Measurements from ENCODE around the gene FIZ1. TPM values are rescaled to one million over a fixed set of nuclear protein-coding genes. Genes with fewer than 3 reads are reported as not detected.

Gene FIZ1
- total and polyA plus RNA-seq, 12 donors: 4.4 to 19.7 (median 10.4) TPM

- DNase-seq: no peak
- H3K27ac ChIP-seq: no peak overlapping the region
- peaks cover 7% of the 10 kb centered on the region for H3K27me3 ChIP-seq
- no peaks in the 10 kb centered on the region for H3K36me3 ChIP-seq (replicated peaks in 1 of 2)
- H3K4me3 ChIP-seq: no peak overlapping the region
- intact Hi-C loops (cut with DNase I): no loop called here
- no peaks in the 10 kb centered on the region for H3K9me3 ChIP-seq (replicated peaks in 1 of 3)
- H3K4me1 ChIP-seq (replicated peaks in 1 of 2): peaks cover 0 to 5% of the 10 kb centered on the region in 2 donors
- 62 to 83% (median 71%) methylated on average over 5 of the region's 5 CpGs for WGBS, 4 donors
- TF ChIP-seq POLR2A (IDR thresholded peaks at IDR 0.05) (no peak), CTCF (IDR thresholded peaks at IDR 0.05) (no peak)
Measured at GRCh38 chr19:55543567-55543966, 55.8 kb downstream of the FIZ1 start.

DNA sequence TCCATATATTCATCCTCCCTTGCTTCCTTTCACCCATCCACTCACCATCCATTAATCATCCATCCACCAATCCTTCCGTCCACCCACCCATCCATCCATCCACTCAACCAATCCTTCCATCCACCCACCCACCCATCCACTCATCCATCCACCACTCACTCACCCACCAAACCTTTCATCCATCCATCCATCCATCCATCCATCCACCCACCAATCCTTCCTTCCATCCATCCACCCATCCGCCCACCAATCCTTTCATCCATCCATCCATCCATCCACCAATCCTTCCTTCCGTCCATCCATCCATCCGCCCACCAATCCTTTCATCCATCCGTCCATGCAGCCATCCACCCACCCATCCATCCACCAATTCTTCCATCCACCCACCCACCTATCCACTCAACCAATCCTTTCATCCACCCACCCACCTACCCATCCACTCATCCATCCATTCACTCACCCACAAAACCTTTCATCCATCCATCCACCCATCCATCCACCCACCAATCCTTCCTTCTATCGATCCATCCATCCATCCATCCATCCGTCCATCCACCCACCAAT is 56.9 kb downstream of the FIZ1 start:
- no peaks in the 10 kb centered on the region for H3K9me3 ChIP-seq (replicated peaks in 1 of 3)
- H3K27me3 ChIP-seq: peaks cover 7% of the 10 kb centered on the region
- no peak overlapping the region for H3K27ac ChIP-seq
- no peak for DNase-seq
- H3K4me3 ChIP-seq: no peak overlapping the region
- H3K4me1 ChIP-seq (replicated peaks in 1 of 2): peaks cover 0 to 4% of the 10 kb centered on the region in 2 donors
- WGBS, 4 donors: 75 to 84% (median 83%) methylated on average over 7 of the region's 7 CpGs
- intact Hi-C loops (cut with DNase I): no loop called here
- TF ChIP-seq CTCF (IDR thresholded peaks at IDR 0.05) (no peak), POLR2A (IDR thresholded peaks at IDR 0.05) (no peak)
- H3K36me3 ChIP-seq (replicated peaks in 1 of 2): no peaks in the 10 kb centered on the region

Other genes with a start within 250 kb of the FIZ1 start
- under 1 TPM in 2 of 9 donors, not detected in 7; 0.17 to 0.18 TPM for gene COX6B2, start 244.8 kb downstream of the FIZ1 start, total RNA-seq
- not detected for gene COX6B2, start 244.8 kb downstream of the FIZ1 start, polyA plus RNA-seq
- not detected for gene GARIN5B, start 236.3 kb downstream of the FIZ1 start, total RNA-seq
- gene GARIN5B, start 236.3 kb downstream of the FIZ1 start, polyA plus RNA-seq: not detected
- gene IL11, start 229.1 kb downstream of the FIZ1 start, total RNA-seq: under 1 TPM in 2 of 9 donors, not detected in 7; 0.17 to 0.28 TPM
- 1 to 10 TPM in 1 of 3 donors, under 1 TPM in 1, not detected in 1; 0.24 to 1.1 TPM for gene IL11, start 229.1 kb downstream of the FIZ1 start, polyA plus RNA-seq
- 1 to 10 TPM in 2 of 9 donors, under 1 TPM in 1, not detected in 6; 0.55 to 2.3 (median 1.1) TPM for gene TMEM190, start 222.7 kb downstream of the FIZ1 start, total RNA-seq
- 10 to 100 TPM in 1 of 3 donors, 1 to 10 TPM in 1, under 1 TPM in 1; 0.62 to 63.0 (median 4.7) TPM for gene TMEM190, start 222.7 kb downstream of the FIZ1 start, polyA plus RNA-seq
- gene TMEM238, start 215.2 kb downstream of the FIZ1 start, total RNA-seq: 1 to 10 TPM in 8 of 9 donors, under 1 TPM in 1; 0.28 to 9.3 (median 2.9) TPM
- under 1 TPM in 1 of 3 donors, not detected in 2; 0.13 TPM for gene TMEM238, start 215.2 kb downstream of the FIZ1 start, polyA plus RNA-seq
- gene RPL28, start 213.6 kb downstream of the FIZ1 start, total RNA-seq: 1,000 to 10,000 TPM in 4 of 9 donors, 100 to 1,000 TPM in 5; 194 to 2,378 (median 694) TPM
- gene RPL28, start 213.6 kb downstream of the FIZ1 start, polyA plus RNA-seq: 1,000 to 10,000 TPM in 2 of 3 donors, 100 to 1,000 TPM in 1; 577 to 2,804 (median 2,164) TPM
- 10 to 100 TPM; 13.0 to 57.1 (median 20.3) TPM for gene UBE2S, start 191.7 kb downstream of the FIZ1 start, total RNA-seq
- gene UBE2S, start 191.7 kb downstream of the FIZ1 start, polyA plus RNA-seq: 10 to 100 TPM in 2 of 3 donors, 1 to 10 TPM in 1; 8.8 to 18.0 (median 11.9) TPM
- under 1 TPM in 5 of 9 donors, not detected in 4; 0.08 to 0.49 (median 0.20) TPM for gene SHISA7, start 156.2 kb downstream of the FIZ1 start, total RNA-seq
- gene SHISA7, start 156.2 kb downstream of the FIZ1 start, polyA plus RNA-seq: 1 to 10 TPM in 2 of 3 donors, under 1 TPM in 1; 0.47 to 1.3 (median 1.1) TPM
- 100 to 1,000 TPM in 1 of 9 donors, 10 to 100 TPM in 8; 58.2 to 181 (median 78.3) TPM for gene ISOC2, start 137.9 kb downstream of the FIZ1 start, total RNA-seq
- gene ISOC2, start 137.9 kb downstream of the FIZ1 start, polyA plus RNA-seq: 100 to 1,000 TPM in 1 of 3 donors, 10 to 100 TPM in 2; 18.1 to 119 (median 75.0) TPM
- gene C19orf85, start 134.8 kb downstream of the FIZ1 start, total RNA-seq: not detected
- gene C19orf85, start 134.8 kb downstream of the FIZ1 start, polyA plus RNA-seq: not detected
- gene ZNF628, start 122.9 kb downstream of the FIZ1 start, total RNA-seq: 10 to 100 TPM in 3 of 9 donors, 1 to 10 TPM in 5, under 1 TPM in 1; 0.83 to 27.9 (median 8.7) TPM
- 10 to 100 TPM in 1 of 3 donors, 1 to 10 TPM in 1, under 1 TPM in 1; 0.04 to 17.5 (median 3.7) TPM for gene ZNF628, start 122.9 kb downstream of the FIZ1 start, polyA plus RNA-seq
- 10 to 100 TPM in 6 of 9 donors, 1 to 10 TPM in 3; 4.9 to 46.7 (median 18.3) TPM for gene NAT14, start 114.3 kb downstream of the FIZ1 start, total RNA-seq
- 100 to 1,000 TPM in 1 of 3 donors, 10 to 100 TPM in 1, 1 to 10 TPM in 1; 6.2 to 108 (median 53.8) TPM for gene NAT14, start 114.3 kb downstream of the FIZ1 start, polyA plus RNA-seq
- gene SSC5D, start 111.1 kb downstream of the FIZ1 start, total RNA-seq: 1 to 10 TPM in 8 of 9 donors, under 1 TPM in 1; 0.33 to 6.8 (median 4.4) TPM
- 1 to 10 TPM; 1.3 to 10.0 (median 1.5) TPM for gene SSC5D, start 111.1 kb downstream of the FIZ1 start, polyA plus RNA-seq
- not detected for gene SBK2, start 62.4 kb downstream of the FIZ1 start, total RNA-seq
- gene SBK2, start 62.4 kb downstream of the FIZ1 start, polyA plus RNA-seq: not detected
- gene SBK3, start 54.0 kb downstream of the FIZ1 start, total RNA-seq: under 1 TPM in 2 of 9 donors, not detected in 7; 0.18 to 0.68 TPM
- gene SBK3, start 54.0 kb downstream of the FIZ1 start, polyA plus RNA-seq: under 1 TPM in 1 of 3 donors, not detected in 2; 0.10 TPM
- 10 to 100 TPM in 2 of 9 donors, 1 to 10 TPM in 7; 2.1 to 15.8 (median 7.9) TPM for gene ZNF579, start 18.7 kb downstream of the FIZ1 start, total RNA-seq
- 10 to 100 TPM in 2 of 3 donors, 1 to 10 TPM in 1; 2.8 to 27.1 (median 12.2) TPM for gene ZNF579, start 18.7 kb downstream of the FIZ1 start, polyA plus RNA-seq
- gene ZNF524, start 771 bp upstream of the FIZ1 start, total RNA-seq: 10 to 100 TPM in 8 of 9 donors, 1 to 10 TPM in 1; 7.7 to 83.7 (median 24.6) TPM
- 10 to 100 TPM in 2 of 3 donors, under 1 TPM in 1; 0.93 to 57.6 (median 57.1) TPM for gene ZNF524, start 771 bp upstream of the FIZ1 start, polyA plus RNA-seq
- 10 to 100 TPM in 5 of 9 donors, 1 to 10 TPM in 3, under 1 TPM in 1; 0.72 to 19.6 (median 10.3) TPM for gene ZNF865, start 6.1 kb upstream of the FIZ1 start, total RNA-seq
- 10 to 100 TPM in 2 of 3 donors, 1 to 10 TPM in 1; 2.0 to 24.7 (median 11.7) TPM for gene ZNF865, start 6.1 kb upstream of the FIZ1 start, polyA plus RNA-seq
- 10 to 100 TPM in 3 of 9 donors, 1 to 10 TPM in 6; 5.4 to 16.3 (median 9.7) TPM for gene ZNF784, start 25.0 kb upstream of the FIZ1 start, total RNA-seq
- 10 to 100 TPM in 1 of 3 donors, 1 to 10 TPM in 2; 3.5 to 13.6 (median 8.3) TPM for gene ZNF784, start 25.0 kb upstream of the FIZ1 start, polyA plus RNA-seq
- gene ZNF580, start 41.5 kb upstream of the FIZ1 start, total RNA-seq: 10 to 100 TPM in 8 of 9 donors, 1 to 10 TPM in 1; 8.0 to 68.7 (median 42.0) TPM
- 100 to 1,000 TPM in 1 of 3 donors, 10 to 100 TPM in 2; 16.6 to 101 (median 97.5) TPM for gene ZNF580, start 41.5 kb upstream of the FIZ1 start, polyA plus RNA-seq
- gene ZNF581, start 44.1 kb upstream of the FIZ1 start, total RNA-seq: 10 to 100 TPM; 11.2 to 55.7 (median 22.7) TPM
- 10 to 100 TPM in 2 of 3 donors, 1 to 10 TPM in 1; 8.7 to 23.3 (median 22.4) TPM for gene ZNF581, start 44.1 kb upstream of the FIZ1 start, polyA plus RNA-seq
- gene CCDC106, start 48.7 kb upstream of the FIZ1 start, total RNA-seq: 10 to 100 TPM; 21.7 to 42.8 (median 27.3) TPM
- gene CCDC106, start 48.7 kb upstream of the FIZ1 start, polyA plus RNA-seq: 10 to 100 TPM; 14.8 to 63.8 (median 42.8) TPM
- 100 to 1,000 TPM in 6 of 9 donors, 10 to 100 TPM in 3; 76.0 to 178 (median 119) TPM for gene U2AF2, start 55.5 kb upstream of the FIZ1 start, total RNA-seq
- gene U2AF2, start 55.5 kb upstream of the FIZ1 start, polyA plus RNA-seq: 100 to 1,000 TPM in 1 of 3 donors, 10 to 100 TPM in 2; 58.9 to 243 (median 85.3) TPM
- gene EPN1, start 75.7 kb upstream of the FIZ1 start, total RNA-seq: 100 to 1,000 TPM in 8 of 9 donors, 10 to 100 TPM in 1; 20.1 to 235 (median 162) TPM
- 100 to 1,000 TPM in 1 of 3 donors, 10 to 100 TPM in 2; 27.8 to 151 (median 77.1) TPM for gene EPN1, start 75.7 kb upstream of the FIZ1 start, polyA plus RNA-seq
- not detected for gene NLRP9, start 138.9 kb upstream of the FIZ1 start, total RNA-seq
- gene NLRP9, start 138.9 kb upstream of the FIZ1 start, polyA plus RNA-seq: not detected
- under 1 TPM in 1 of 9 donors, not detected in 8; 0.28 TPM for gene RFPL4A, start 159.6 kb upstream of the FIZ1 start, total RNA-seq
- not detected for gene RFPL4A, start 159.6 kb upstream of the FIZ1 start, polyA plus RNA-seq
- not detected for gene RFPL4AL1, start 169.6 kb upstream of the FIZ1 start, total RNA-seq
- not detected for gene RFPL4AL1, start 169.6 kb upstream of the FIZ1 start, polyA plus RNA-seq
- under 1 TPM in 2 of 9 donors, not detected in 7; 0.06 to 0.11 TPM for gene NLRP11, start 232.5 kb upstream of the FIZ1 start, total RNA-seq
- not detected for gene NLRP11, start 232.5 kb upstream of the FIZ1 start, polyA plus RNA-seq
- gene NLRP4, start 237.0 kb upstream of the FIZ1 start, total RNA-seq: not detected
- gene NLRP4, start 237.0 kb upstream of the FIZ1 start, polyA plus RNA-seq: not detected